Cardiac atrium fibroblast (primary cell): ENCODE results near the gene MRPL23. TPM values are rescaled to one million over a fixed set of nuclear protein-coding genes. Genes with fewer than 3 reads are reported as not detected.

Experiments used
- total RNA-seq: library from RNA; depleted of rRNA; stranded (reverse); fragments of >200 nt; gene quantifications from 2 replicates; pipeline ENCODE4 v1.2.3, GENCODE V29; 2015

The MRPL23 gene
- 73.5 and 77.3 TPM in 2 replicates for total RNA-seq

GRCh38 chr11:1946812-1947484 is at the start of gene MRPL23:
MRPL23 (plus strand) TSS chr11:1947332; CDS start chr11:1947363, 31 bp downstream.

GRCh38 chr11:1919391-1920127 is 27.6 kb upstream of the MRPL23 start, which contains the start of gene TNNT3:
TNNT3 (plus strand) TSS chr11:1919703; CDS start chr11:1922875, 3,172 bp downstream.

GRCh38 chr11:1997755-1998154 is 50.6 kb downstream of the MRPL23 start, which contains the start of gene H19:
H19 (minus strand) TSS chr11:1997842.

Other genes with a start within 250 kb of the MRPL23 start
- gene IFITM10, start 196.7 kb upstream of the MRPL23 start, total RNA-seq: 0.18 and 0.65 TPM in 2 replicates
- 301 and 414 TPM in 2 replicates for gene CTSD, start 183.4 kb upstream of the MRPL23 start, total RNA-seq
- 6.0 TPM in 1 of 2 replicates, not detected in the other for gene SYT8, start 112.3 kb upstream of the MRPL23 start, total RNA-seq
- not detected in 2 replicates for gene TNNI2, start 108.4 kb upstream of the MRPL23 start, total RNA-seq
- gene LSP1, start 94.2 kb upstream of the MRPL23 start, total RNA-seq: 8.7 and 35.7 TPM in 2 replicates
- gene PRR33, start 55.4 kb upstream of the MRPL23 start, total RNA-seq: not detected in 2 replicates
- 3.6 and 5.1 TPM in 2 replicates for gene TNNT3, start 27.6 kb upstream of the MRPL23 start, total RNA-seq
- 2,200 and 5,783 TPM in 2 replicates for gene H19, start 50.5 kb downstream of the MRPL23 start, total RNA-seq
- gene IGF2, start 192.1 kb downstream of the MRPL23 start, total RNA-seq: 28.7 and 54.3 TPM in 2 replicates
- not detected in 2 replicates for gene INS, start 213.9 kb downstream of the MRPL23 start, total RNA-seq
- gene TH, start 224.5 kb downstream of the MRPL23 start, total RNA-seq: not detected in 2 replicates